ENCODE data around the gene FAM163B.

Gene FAM163B

GRCh38 chr9:133556354-133556753, 52.8 kb downstream of the FAM163B start:
- no peaks in the 10 kb centered on the region for H4K20me1 ChIP-seq (ENCODE audit: insufficient read depth, low read length)
- no peak overlapping the region for H3K4me2 ChIP-seq (ENCODE audit: low read length)
- TF ChIP-seq CTCF (IDR thresholded peaks at IDR 0.05; ENCODE audit: low read length) (no peak), EZH2 (IDR thresholded peaks at IDR 0.05; ENCODE audit: borderline replicate concordance, low read length) (no peak)
- no peaks in the 10 kb centered on the region for H3K9me2 ChIP-seq (ENCODE audit: low read depth, low read length)
- no peak overlapping the region for H3K27ac ChIP-seq (ENCODE audit: low read depth, low read length, poor library complexity, severe bottlenecking)
- H3K9ac ChIP-seq (ENCODE audit: low read length): no peak overlapping the region
- no peaks in the 10 kb centered on the region for H3F3A ChIP-seq (ENCODE audit: insufficient read depth, low read length)
- H3K79me2 ChIP-seq (ENCODE audit: insufficient read depth, low read length): no peaks in the 10 kb centered on the region
- H2AFZ ChIP-seq (ENCODE audit: low read length): no peak overlapping the region
- H3K9me3 ChIP-seq (ENCODE audit: low read length): no peaks in the 10 kb centered on the region
- no peaks in the 10 kb centered on the region for H3K36me3 ChIP-seq (ENCODE audit: insufficient read depth, low read length)
- H3K4me1 ChIP-seq (ENCODE audit: insufficient read depth, low read length, severe bottlenecking): no peaks in the 10 kb centered on the region
- H3K27me3 ChIP-seq (ENCODE audit: insufficient read depth, low read length): peaks cover 11% of the 10 kb centered on the region; the same call in 1 of the 2 replicates
- H3K4me3 ChIP-seq (ENCODE audit: low read depth, low read length, poor library complexity, severe bottlenecking): no peak overlapping the region

GRCh38 chr9:133554729-133555128, 54.5 kb downstream of the FAM163B start:
- Histone ChIP-seq H3K4me3 (ENCODE audit: low read depth, low read length, poor library complexity, severe bottlenecking) (no peak overlapping the region), H4K20me1 (ENCODE audit: insufficient read depth, low read length) (no peaks in the 10 kb centered on the region), H3K9ac (ENCODE audit: low read length) (no peak overlapping the region), H3K4me1 (ENCODE audit: insufficient read depth, low read length, severe bottlenecking) (no peaks in the 10 kb centered on the region), H3F3A (ENCODE audit: insufficient read depth, low read length) (no peaks in the 10 kb centered on the region), H3K9me2 (ENCODE audit: low read depth, low read length) (no peaks in the 10 kb centered on the region), H3K36me3 (ENCODE audit: insufficient read depth, low read length) (no peaks in the 10 kb centered on the region), H3K9me3 (ENCODE audit: low read length) (no peaks in the 10 kb centered on the region), H3K27me3 (ENCODE audit: insufficient read depth, low read length) (peaks cover 11% of the 10 kb centered on the region; the same call in 1 of the 2 replicates), H2AFZ (ENCODE audit: low read length) (no peak overlapping the region), H3K79me2 (ENCODE audit: insufficient read depth, low read length) (no peaks in the 10 kb centered on the region), H3K4me2 (ENCODE audit: low read length) (no peak overlapping the region), H3K27ac (ENCODE audit: low read depth, low read length, poor library complexity, severe bottlenecking) (no peak overlapping the region)
- no peak for TF ChIP-seq CTCF (IDR thresholded peaks at IDR 0.05; ENCODE audit: low read length)
- no peak for TF ChIP-seq EZH2 (IDR thresholded peaks at IDR 0.05; ENCODE audit: borderline replicate concordance, low read length)

- Histone ChIP-seq H3K4me1 (ENCODE audit: insufficient read depth, low read length, severe bottlenecking) (no peaks in the 10 kb centered on the region), H3K36me3 (ENCODE audit: insufficient read depth, low read length) (no peaks in the 10 kb centered on the region), H3F3A (ENCODE audit: insufficient read depth, low read length) (no peaks in the 10 kb centered on the region), H3K27ac (ENCODE audit: low read depth, low read length, poor library complexity, severe bottlenecking) (no peak overlapping the region), H3K9me2 (ENCODE audit: low read depth, low read length) (no peaks in the 10 kb centered on the region), H3K27me3 (ENCODE audit: insufficient read depth, low read length) (peaks cover 11% of the 10 kb centered on the region; the same call in 1 of the 2 replicates), H3K4me2 (ENCODE audit: low read length) (no peak overlapping the region), H2AFZ (ENCODE audit: low read length) (no peak overlapping the region), H4K20me1 (ENCODE audit: insufficient read depth, low read length) (no peaks in the 10 kb centered on the region), H3K9ac (ENCODE audit: low read length) (no peak overlapping the region), H3K9me3 (ENCODE audit: low read length) (no peaks in the 10 kb centered on the region), H3K79me2 (ENCODE audit: insufficient read depth, low read length) (no peaks in the 10 kb centered on the region), H3K4me3 (ENCODE audit: low read depth, low read length, poor library complexity, severe bottlenecking) (no peak overlapping the region)
- TF ChIP-seq CTCF (IDR thresholded peaks at IDR 0.05; ENCODE audit: low read length) (no peak), EZH2 (IDR thresholded peaks at IDR 0.05; ENCODE audit: borderline replicate concordance, low read length) (no peak)
Observed at GRCh38 chr9:133553973-133554713, 55.0 kb downstream of the FAM163B start.
